Neural progenitor cell (in vitro differentiated cells): ENCODE results near the gene ANKRD23. TPM values are rescaled to one million over a fixed set of nuclear protein-coding genes. Genes with fewer than 3 reads are reported as not detected.

ENCODE experiments used
- DNase-seq: peaks from one replicate; pipeline ENCODE4 v3.0.0-alpha.2; 2016; ENCODE audit warnings: low spot score
- H2AFZ ChIP-seq: fragments of 200-600 bp; sonication (generic); replicated peaks from 2 replicates; pipeline ENCODE4 v1.6.1; 2016; ENCODE audit warnings: antibody characterized with exemption
- H3F3A ChIP-seq: fragments of 200-600 bp; sonication (generic); 2 replicates; pipeline ENCODE4 v1.6.1; 2016; ENCODE audit warnings: antibody characterized with exemption, low read depth
- H3K27ac ChIP-seq: fragments of 200-600 bp; sonication (generic); 2 replicates; pipeline ENCODE4 v1.5.1; 2016; ENCODE audit warnings: mild to moderate bottlenecking
- H3K27me3 ChIP-seq: fragments of 200-600 bp; sonication (generic); 2 replicates; pipeline ENCODE4 v1.6.1; 2016; ENCODE audit warnings: mild to moderate bottlenecking, moderate library complexity
- H3K36me3 ChIP-seq: fragments of 200-600 bp; sonication (generic); 2 replicates; pipeline ENCODE4 v1.5.1; 2016
- H3K4me1 ChIP-seq: fragments of 200-600 bp; sonication (generic); 2 replicates; pipeline ENCODE4 v1.6.1; 2016; ENCODE audit warnings: mixed run types
- H3K4me2 ChIP-seq: fragments of 200-600 bp; sonication (generic); 2 replicates; pipeline ENCODE4 v1.6.1; 2016
- H3K4me3 ChIP-seq: fragments of 200-600 bp; sonication (generic); 2 replicates; pipeline ENCODE4 v1.5.1; 2016
- H3K79me2 ChIP-seq: fragments of 200-600 bp; sonication (generic); 2 replicates; pipeline ENCODE4 v1.6.1; 2016; ENCODE audit warnings: low read depth
- H3K9ac ChIP-seq: fragments of 200-600 bp; sonication (generic); 2 replicates; pipeline ENCODE4 v1.6.1; 2016
- H3K9me3 ChIP-seq: fragments of 200-600 bp; sonication (generic); 2 replicates; pipeline ENCODE4 v1.5.1; 2016; ENCODE audit warnings: low read depth
- H4K20me1 ChIP-seq: fragments of 200-600 bp; sonication (generic); 2 replicates; pipeline ENCODE4 v1.6.1; 2016; ENCODE audit warnings: low read depth
- H3K27ac Mint-ChIP-seq: 3 replicates; pipeline ENCODE4 v1.8.0; 2021; ENCODE audit warnings: mixed read lengths
- H3K27me3 Mint-ChIP-seq: 2 replicates; pipeline ENCODE4 v1.8.0; 2022; ENCODE audit warnings: low read depth, mild to moderate bottlenecking, inconsistent platforms, moderate library complexity, mixed read lengths; ENCODE audit not compliant: insufficient read depth
- H3K36me3 Mint-ChIP-seq: 3 replicates; pipeline ENCODE4 v1.8.0; 2021; ENCODE audit warnings: mixed read lengths
- H3K4me1 Mint-ChIP-seq: 3 replicates; pipeline ENCODE4 v1.8.0; 2021; ENCODE audit warnings: mixed read lengths
- H3K4me3 Mint-ChIP-seq: 3 replicates; pipeline ENCODE4 v1.8.0; 2021; ENCODE audit warnings: mild to moderate bottlenecking, moderate library complexity, mixed read lengths
- H3K9me3 Mint-ChIP-seq: 3 replicates; pipeline ENCODE4 v1.8.0; 2020; ENCODE audit warnings: mixed read lengths
- CTCF ChIP-seq: fragments of 200-600 bp; sonication (generic); IDR thresholded peaks from 2 replicates; pipeline ENCODE4 v1.5.1; 2017; ENCODE audit warnings: antibody characterized with exemption, mild to moderate bottlenecking
- EZH2 ChIP-seq: fragments of 200-600 bp; sonication (generic); IDR thresholded peaks from 2 replicates; pipeline ENCODE4 v1.6.1; 2017; ENCODE audit warnings: antibody characterized with exemption, mild to moderate bottlenecking, moderate library complexity
- EZH2phosphoT487 ChIP-seq: fragments of 200-600 bp; sonication (generic); IDR thresholded peaks from 2 replicates; pipeline ENCODE4 v1.6.1; 2017; ENCODE audit warnings: antibody characterized with exemption
- total RNA-seq: library from RNA; depleted of rRNA; stranded (reverse); fragments of >200 nt; gene quantifications from 2 replicates; pipeline ENCODE4 v1.2.3, GENCODE V29; 2015; ENCODE audit warnings: low replicate concordance

The ANKRD23 gene
- total RNA-seq, 1 donor from 2014 or later = 10.8 TPM

GRCh38 chr2:96801005-96801785, 42.6 kb downstream of the ANKRD23 start:
- no peak overlapping the region for H3K4me3 ChIP-seq
- H3F3A ChIP-seq = peaks cover 23% of the 10 kb centered on the region
- Mint-ChIP-seq H3K9me3 (no peaks in the 10 kb centered on the region), H3K27ac (no peak overlapping the region), H3K4me3 (no peak overlapping the region), H3K27me3 (peaks cover 4% of the 10 kb centered on the region), H3K4me1 (peaks cover 4% of the 10 kb centered on the region), H3K36me3 (peaks cover 3% of the 10 kb centered on the region)
- H3K79me2 ChIP-seq = no peaks in the 10 kb centered on the region
- H3K27ac ChIP-seq = no peak overlapping the region
- H3K36me3 ChIP-seq = peaks cover 3% of the 10 kb centered on the region
- TF ChIP-seq CTCF (peak; percentile 81), EZH2 (no peak)
- H4K20me1 ChIP-seq = peaks cover 12% of the 10 kb centered on the region
- H3K9me3 ChIP-seq = no peaks in the 10 kb centered on the region
- H2AFZ ChIP-seq = no peak overlapping the region
- peaks cover 4% of the 10 kb centered on the region for H3K4me1 ChIP-seq
- DNase-seq = peak; percentile 80
- no peak overlapping the region for H3K9ac ChIP-seq
- H3K4me2 ChIP-seq = no peak overlapping the region
- no peaks in the 10 kb centered on the region for H3K27me3 ChIP-seq

- peaks cover 3% of the 10 kb centered on the region for H3K36me3 Mint-ChIP-seq
- no peak for DNase-seq
- H3K9me3 Mint-ChIP-seq = no peaks in the 10 kb centered on the region
- Histone ChIP-seq H3K4me1 (peaks cover 4% of the 10 kb centered on the region), H4K20me1 (peaks cover 12% of the 10 kb centered on the region), H3K79me2 (no peaks in the 10 kb centered on the region), H2AFZ (no peak overlapping the region), H3K36me3 (peaks cover 3% of the 10 kb centered on the region), H3K27ac (no peak overlapping the region), H3K4me2 (no peak overlapping the region), H3K4me3 (no peak overlapping the region), H3F3A (peaks cover 23% of the 10 kb centered on the region), H3K27me3 (no peaks in the 10 kb centered on the region), H3K9ac (no peak overlapping the region), H3K9me3 (no peaks in the 10 kb centered on the region)
- H3K27ac Mint-ChIP-seq = no peak overlapping the region
- no peak overlapping the region for H3K4me3 Mint-ChIP-seq
- peaks cover 3% of the 10 kb centered on the region for H3K27me3 Mint-ChIP-seq
- peaks cover 3% of the 10 kb centered on the region for H3K4me1 Mint-ChIP-seq
- no peak for TF ChIP-seq EZH2
Observed at GRCh38 chr2:96800061-96801004, 43.5 kb downstream of the ANKRD23 start.

GRCh38 chr2:96799623-96799935, 44.2 kb downstream of the ANKRD23 start:
- TF ChIP-seq CTCF (no peak), EZH2phosphoT487 (no peak), EZH2 (no peak)
- Mint-ChIP-seq H3K4me3 (no peak overlapping the region), H3K36me3 (peaks cover 3% of the 10 kb centered on the region), H3K9me3 (no peaks in the 10 kb centered on the region), H3K4me1 (no peaks in the 10 kb centered on the region), H3K27me3 (peaks cover 3% of the 10 kb centered on the region), H3K27ac (no peak overlapping the region)
- Histone ChIP-seq H3K27me3 (no peaks in the 10 kb centered on the region), H3K9me3 (no peaks in the 10 kb centered on the region), H3K4me2 (no peak overlapping the region), H3K79me2 (no peaks in the 10 kb centered on the region), H3K4me1 (no peaks in the 10 kb centered on the region), H3K36me3 (peaks cover 3% of the 10 kb centered on the region), H3K4me3 (no peak overlapping the region), H3K27ac (no peak overlapping the region), H3K9ac (no peak overlapping the region), H2AFZ (no peak overlapping the region), H4K20me1 (peaks cover 12% of the 10 kb centered on the region), H3F3A (peaks cover 16% of the 10 kb centered on the region)
- DNase-seq = no peak
